Nephron (organoid): ENCODE results near the gene RASD2.

Experiments used
- H3K27ac Mint-ChIP-seq, 3 experiments: 2 replicates each; pipeline ENCODE4 v1.8.0; 2020; ENCODE audit warnings: mixed read lengths in 3 of 3, mild to moderate bottlenecking in 2 of 3, moderate library complexity in 1 of 3
- H3K27me3 Mint-ChIP-seq: 2 replicates; pipeline ENCODE4 v1.8.0; 2021; ENCODE audit warnings: low read depth, mild to moderate bottlenecking, moderate library complexity, mixed read lengths
- H3K36me3 Mint-ChIP-seq: 2 replicates; pipeline ENCODE4 v1.8.0; 2020; ENCODE audit warnings: low read depth, mixed read lengths
- H3K4me1 Mint-ChIP-seq: 2 replicates; pipeline ENCODE4 v1.8.0; 2020; ENCODE audit warnings: mixed read lengths
- H3K4me3 Mint-ChIP-seq, 3 experiments: 2 replicates each; pipeline ENCODE4 v1.8.0; 2020; ENCODE audit warnings: mild to moderate bottlenecking in 3 of 3, mixed read lengths in 3 of 3, moderate library complexity in 2 of 3
- H3K9me3 Mint-ChIP-seq: 2 replicates; pipeline ENCODE4 v1.8.0; 2020; ENCODE audit warnings: mixed read lengths
- TF ChIP-seq, protein P1 (sequence below), 3 experiments: fragments of 200-600 bp; sonication (generic); IDR thresholded peaks; one replicate each; pipeline ENCODE4 v1.5.0; 2021; ENCODE audit warnings: antibody characterized with exemption in 3 of 3; ENCODE audit not compliant: unreplicated experiment in 3 of 3

Gene RASD2

DNA sequence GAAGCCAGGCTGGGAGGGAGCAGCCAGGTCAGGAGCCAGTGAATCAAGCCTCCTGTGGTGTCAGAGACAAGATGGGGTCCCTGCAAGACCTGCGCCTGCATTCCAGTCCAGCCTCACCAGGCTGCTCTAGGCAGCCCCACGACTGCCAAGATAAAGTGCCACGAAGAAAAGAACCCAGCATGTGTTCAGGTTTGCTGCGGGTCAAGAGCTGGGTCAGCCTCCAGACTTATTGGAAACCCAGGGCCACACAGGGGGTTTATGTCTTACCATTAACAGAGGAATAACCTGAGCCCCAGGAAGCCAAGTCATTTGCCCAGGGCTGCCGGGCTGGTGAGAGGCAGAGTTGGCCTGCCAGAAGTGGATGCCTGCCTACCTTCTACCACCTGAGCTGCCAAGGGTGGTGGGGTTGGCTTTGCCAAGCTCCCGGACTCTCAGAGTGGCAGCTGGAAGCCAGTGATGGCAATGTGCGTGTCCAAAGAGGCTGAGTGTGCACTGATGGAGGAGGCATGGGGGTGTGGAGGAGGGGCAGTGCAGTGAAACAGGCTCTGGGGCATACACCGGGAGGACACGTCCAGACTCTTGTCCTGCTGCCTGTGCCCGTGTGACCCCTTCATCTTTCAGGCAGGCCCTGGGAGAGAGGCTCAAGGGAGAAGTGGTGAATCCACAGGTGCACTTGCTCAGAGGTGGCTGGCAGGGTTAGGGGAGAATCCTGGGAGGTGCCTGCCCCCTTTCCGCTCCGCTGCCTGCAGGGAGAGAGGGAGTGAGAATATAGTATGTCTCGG is 1.7 kb downstream of the RASD2 start:
- peak overlapping the region; percentile 35 to 71 (median 64) for H3K4me3 Mint-ChIP-seq
- H3K4me1 Mint-ChIP-seq: peaks cover 20% of the 10 kb centered on the region
- no peaks in the 10 kb centered on the region for H3K36me3 Mint-ChIP-seq
- TF ChIP-seq, protein P1, sequence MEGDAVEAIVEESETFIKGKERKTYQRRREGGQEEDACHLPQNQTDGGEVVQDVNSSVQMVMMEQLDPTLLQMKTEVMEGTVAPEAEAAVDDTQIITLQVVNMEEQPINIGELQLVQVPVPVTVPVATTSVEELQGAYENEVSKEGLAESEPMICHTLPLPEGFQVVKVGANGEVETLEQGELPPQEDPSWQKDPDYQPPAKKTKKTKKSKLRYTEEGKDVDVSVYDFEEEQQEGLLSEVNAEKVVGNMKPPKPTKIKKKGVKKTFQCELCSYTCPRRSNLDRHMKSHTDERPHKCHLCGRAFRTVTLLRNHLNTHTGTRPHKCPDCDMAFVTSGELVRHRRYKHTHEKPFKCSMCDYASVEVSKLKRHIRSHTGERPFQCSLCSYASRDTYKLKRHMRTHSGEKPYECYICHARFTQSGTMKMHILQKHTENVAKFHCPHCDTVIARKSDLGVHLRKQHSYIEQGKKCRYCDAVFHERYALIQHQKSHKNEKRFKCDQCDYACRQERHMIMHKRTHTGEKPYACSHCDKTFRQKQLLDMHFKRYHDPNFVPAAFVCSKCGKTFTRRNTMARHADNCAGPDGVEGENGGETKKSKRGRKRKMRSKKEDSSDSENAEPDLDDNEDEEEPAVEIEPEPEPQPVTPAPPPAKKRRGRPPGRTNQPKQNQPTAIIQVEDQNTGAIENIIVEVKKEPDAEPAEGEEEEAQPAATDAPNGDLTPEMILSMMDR (IDR thresholded peaks at IDR 0.05; ENCODE audit: unreplicated experiment in 3 of 3): no peak
- H3K27ac Mint-ChIP-seq: no peak overlapping the region
- no peaks in the 10 kb centered on the region for H3K9me3 Mint-ChIP-seq
- peaks cover 78% of the 10 kb centered on the region for H3K27me3 Mint-ChIP-seq

DNA sequence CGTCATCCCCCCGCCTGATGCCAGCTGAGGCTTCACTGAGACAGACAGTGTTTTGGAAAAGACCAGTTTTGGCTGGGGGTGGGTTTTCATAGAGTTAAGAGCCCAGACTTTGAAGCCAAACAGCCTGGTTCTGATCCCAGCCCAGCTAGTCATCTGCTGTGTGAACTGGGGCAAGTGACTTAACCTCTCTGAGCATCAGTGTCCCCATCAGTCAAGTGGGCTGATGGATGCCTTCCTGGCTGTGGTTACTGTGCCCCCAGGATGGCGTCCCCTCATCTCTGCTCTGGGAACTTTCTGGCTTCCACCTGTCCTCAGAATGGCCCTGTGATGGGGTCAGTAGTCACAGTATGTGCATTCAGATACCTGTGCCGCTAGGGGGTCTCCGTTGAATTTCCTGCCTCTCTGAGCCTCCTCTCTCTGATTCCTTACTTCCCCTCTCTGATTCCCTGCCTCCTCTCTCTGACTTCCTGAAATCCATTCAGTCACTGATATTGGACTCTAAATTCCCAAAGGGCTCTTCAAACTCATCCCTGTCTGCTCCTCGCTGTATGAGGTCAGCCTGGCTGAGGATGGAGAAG is 2.4 kb downstream of the RASD2 start:
- Mint-ChIP-seq H3K4me3 (peak overlapping the region; percentile 31 to 53 (median 45)), H3K27ac (no peak overlapping the region), H3K36me3 (no peaks in the 10 kb centered on the region), H3K9me3 (no peaks in the 10 kb centered on the region), H3K27me3 (peaks cover 77% of the 10 kb centered on the region), H3K4me1 (peaks cover 20% of the 10 kb centered on the region)
- TF ChIP-seq, protein P1 (IDR thresholded peaks at IDR 0.05; ENCODE audit: unreplicated experiment in 3 of 3): no peak

DNA sequence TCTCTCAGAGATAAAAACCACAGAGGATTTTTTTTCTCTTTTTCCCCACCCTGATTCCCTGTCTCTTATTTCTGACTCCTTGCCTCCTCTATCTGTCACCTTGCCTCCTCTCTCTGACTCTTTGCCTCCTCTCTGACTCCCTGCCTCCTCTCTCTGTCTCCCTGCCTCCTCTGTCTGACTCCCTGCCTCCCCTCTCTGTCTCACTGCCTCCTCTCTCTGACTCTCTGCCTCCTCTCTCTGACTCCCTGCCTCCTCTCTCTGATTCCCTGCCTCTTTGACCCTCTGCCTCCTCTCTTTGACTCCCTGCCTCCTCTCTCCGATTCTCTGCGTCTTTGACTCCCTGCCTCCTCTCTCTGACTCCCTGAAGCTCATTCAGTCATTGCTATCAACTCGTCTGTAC is 3.1 kb downstream of the RASD2 start:
- peaks cover 73% of the 10 kb centered on the region for H3K27me3 Mint-ChIP-seq
- peaks cover 22% of the 10 kb centered on the region for H3K4me1 Mint-ChIP-seq
- peak overlapping the region; percentile 37 to 68 (median 54) for H3K4me3 Mint-ChIP-seq
- no peak overlapping the region for H3K27ac Mint-ChIP-seq
- H3K9me3 Mint-ChIP-seq: no peaks in the 10 kb centered on the region
- H3K36me3 Mint-ChIP-seq: no peaks in the 10 kb centered on the region
- TF ChIP-seq, protein P1 (IDR thresholded peaks at IDR 0.05; ENCODE audit: unreplicated experiment in 3 of 3): no peak

DNA sequence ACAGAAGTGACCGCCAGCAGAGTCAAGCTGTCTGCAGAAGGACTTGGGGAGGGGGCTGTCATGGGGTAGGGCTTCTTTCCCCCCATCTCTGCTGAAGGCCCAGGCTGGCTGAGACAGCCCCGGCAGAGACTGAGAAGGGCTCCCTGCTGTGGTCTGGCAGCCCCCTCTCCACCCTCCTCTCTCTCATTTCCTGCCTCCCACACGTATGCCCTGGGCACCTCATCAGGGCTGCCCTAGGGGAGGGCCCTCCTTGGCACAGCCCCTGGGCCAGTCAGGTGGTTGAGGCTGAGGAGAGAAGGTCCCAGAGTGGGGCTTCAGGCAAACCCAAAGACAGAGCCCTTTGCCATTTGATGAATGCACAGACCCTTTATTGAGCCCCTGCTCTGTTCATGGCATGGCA is 3.6 kb downstream of the RASD2 start:
- Mint-ChIP-seq H3K27ac (no peak overlapping the region), H3K36me3 (no peaks in the 10 kb centered on the region), H3K9me3 (no peaks in the 10 kb centered on the region), H3K4me3 (no peak overlapping the region), H3K4me1 (peaks cover 27% of the 10 kb centered on the region), H3K27me3 (peaks cover 73% of the 10 kb centered on the region)
- TF ChIP-seq, protein P1 (IDR thresholded peaks at IDR 0.05; ENCODE audit: unreplicated experiment in 3 of 3): no peak

DNA sequence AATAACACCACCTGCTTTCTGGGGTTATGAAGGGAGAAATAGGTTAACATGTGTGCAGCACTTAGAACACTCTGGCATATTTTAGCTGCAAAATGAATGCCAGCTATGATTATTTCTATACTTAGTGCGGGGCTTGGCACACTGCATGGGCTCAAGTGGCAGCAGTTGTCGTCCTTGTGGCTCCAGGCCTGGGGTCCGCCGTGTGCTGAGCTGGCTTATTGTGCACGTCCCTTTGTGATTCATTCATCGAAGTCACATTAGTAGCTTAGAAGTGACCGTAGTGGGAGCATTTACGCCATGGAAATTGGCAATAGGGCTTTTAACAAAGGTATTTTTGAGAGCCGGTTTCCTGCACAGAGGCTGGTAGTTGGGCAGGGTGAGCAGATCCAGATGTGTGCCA is 4.2 kb downstream of the RASD2 start:
- Mint-ChIP-seq H3K4me3 (peak overlapping the region in 1 of 3 experiments; percentile 37), H3K27ac (no peak overlapping the region), H3K4me1 (peaks cover 31% of the 10 kb centered on the region), H3K27me3 (peaks cover 70% of the 10 kb centered on the region), H3K36me3 (no peaks in the 10 kb centered on the region), H3K9me3 (no peaks in the 10 kb centered on the region)
- TF ChIP-seq, protein P1 (IDR thresholded peaks at IDR 0.05; ENCODE audit: unreplicated experiment in 3 of 3): no peak
